GM13976 (cell line): ENCODE results near the gene ATP11A.

ENCODE experiments used
- DNase-seq: peaks from one replicate; pipeline ENCODE4 v3.0.0; 2012; ENCODE audit warnings: low spot score
- CTCF ChIP-seq: IDR thresholded peaks from 2 replicates; pipeline ENCODE4 v1.5.1; 2012; ENCODE audit warnings: borderline replicate concordance, mild to moderate bottlenecking; ENCODE audit not compliant: insufficient read depth; ENCODE audit errors: extremely low read depth, missing control alignments, control extremely low read depth
- in situ Hi-C: fragments of 300-500 bp; cut with MboI; formaldehyde crosslinking; loops from one replicate; pipeline ENCODE4 v1.12.0; 2022; ENCODE audit warnings: low sequenced_read_pairs, mixed read lengths, inconsistent platforms; ENCODE audit not compliant: unreplicated experiment

ATP11A gene

GRCh38 chr13:112896736-112897602 is 207.1 kb downstream of the ATP11A start:
- in situ Hi-C loops = no loop called here
- TF ChIP-seq CTCF = no peak
- no peak for DNase-seq

GRCh38 chr13:112897603-112897955 is 207.7 kb downstream of the ATP11A start:
- in situ Hi-C loops = no loop called here

GRCh38 chr13:112897956-112898620 is 208.2 kb downstream of the ATP11A start:
- in situ Hi-C loops = no loop called here
- DNase-seq = no peak
- TF ChIP-seq CTCF = no peak

More at GRCh38 chr13:112897603-112897955, 207.7 kb downstream of the ATP11A start:
- TF ChIP-seq CTCF = no peak
- DNase-seq = no peak

- no peak for TF ChIP-seq CTCF
- in situ Hi-C loops = no loop called here
- DNase-seq = no peak
Measured at GRCh38 chr13:112898621-112899280, 208.9 kb downstream of the ATP11A start.

- in situ Hi-C loops = no loop called here
- DNase-seq = no peak
- TF ChIP-seq CTCF = no peak
Measured at GRCh38 chr13:112899281-112900225, 209.7 kb downstream of the ATP11A start.

- in situ Hi-C loops = no loop called here
- no peak for TF ChIP-seq CTCF
Measured at GRCh38 chr13:112900226-112900600, 210.4 kb downstream of the ATP11A start.

More at GRCh38 chr13:112900226-112900600, 210.4 kb downstream of the ATP11A start:
- DNase-seq = no peak
